HepG2 (cell line): ENCODE results near the gene REEP3. TPM values are rescaled to one million over a fixed set of nuclear protein-coding genes. Genes with fewer than 3 reads are reported as not detected.
A peak's percentile ranks its signal among the peaks of the same experiment; 100 is the strongest.

Experiments used
- AGO1 ChIP-seq: fragments of 200-400 bp; formaldehyde crosslinking; IDR thresholded peaks from 2 replicates; pipeline ENCODE4 v1.6.1; 2017; ENCODE audit warnings: mild to moderate bottlenecking, low read depth, low read length, moderate library complexity; ENCODE audit not compliant: poor library complexity, severe bottlenecking
- ELF1 ChIP-seq: sonication (generic); formaldehyde crosslinking; IDR thresholded peaks from 2 replicates; pipeline ENCODE4 v1.4.0; 2020; ENCODE audit warnings: missing genetic modification reagents
- FOSL2 ChIP-seq: sonication (generic); formaldehyde crosslinking; IDR thresholded peaks from 2 replicates; pipeline ENCODE4 v1.4.0; 2020; ENCODE audit warnings: missing genetic modification reagents
- HOXA7 ChIP-seq: sonication (generic); formaldehyde crosslinking; IDR thresholded peaks from 2 replicates; pipeline ENCODE4 v1.8.1; 2022; ENCODE audit warnings: mild to moderate bottlenecking, missing genetic modification reagents, moderate library complexity
- KDM2A ChIP-seq: sonication (generic); formaldehyde crosslinking; IDR thresholded peaks from 2 replicates; pipeline ENCODE4 v1.4.0; 2020; ENCODE audit warnings: low read depth, missing genetic modification reagents, borderline replicate concordance
- KDM4B ChIP-seq: sonication (generic); formaldehyde crosslinking; IDR thresholded peaks from 2 replicates; pipeline ENCODE4 v1.4.0; 2020; ENCODE audit warnings: missing genetic modification reagents
- NFE2 ChIP-seq: sonication (generic); formaldehyde crosslinking; IDR thresholded peaks from 2 replicates; pipeline ENCODE4 v1.4.0; 2020; ENCODE audit warnings: missing genetic modification reagents
- PHF5A ChIP-seq: IDR thresholded peaks from one replicate; pipeline ENCODE4 v1.6.1; 2018; ENCODE audit warnings: low read depth, missing genetic modification reagents; ENCODE audit not compliant: unreplicated experiment
- POLR2G ChIP-seq: fragments of 200-400 bp; formaldehyde crosslinking; IDR thresholded peaks from 2 replicates; pipeline ENCODE4 v1.6.1; 2018; ENCODE audit warnings: mild to moderate bottlenecking, low read depth, low read length, moderate library complexity
- RARG ChIP-seq: sonication (generic); formaldehyde crosslinking; IDR thresholded peaks from 2 replicates; pipeline ENCODE4 v1.4.0; 2020; ENCODE audit warnings: low read depth, mild to moderate bottlenecking, missing genetic modification reagents
- SOX6 ChIP-seq, 2 experiments: fragments of 450-650 bp in 1 of 2; sonication (generic) in 1 of 2; formaldehyde crosslinking in 1 of 2; IDR thresholded peaks; 2 replicates each; pipeline versions ENCODE4 v1.4.0 to v1.6.1; 2017 to 2020; ENCODE audit warnings: antibody characterized with exemption in 1 of 2, mild to moderate bottlenecking in 1 of 2, missing genetic modification reagents in 1 of 2
- SP5 ChIP-seq: IDR thresholded peaks from 2 replicates; pipeline ENCODE4 v1.6.1; 2016; ENCODE audit warnings: low read depth, borderline replicate concordance
- ZC3H13 ChIP-seq: sonication (generic); formaldehyde crosslinking; IDR thresholded peaks from 2 replicates; pipeline ENCODE4 v1.8.1; 2023; ENCODE audit warnings: mild to moderate bottlenecking, missing genetic modification reagents, moderate library complexity
- ZNF598 ChIP-seq: sonication (generic); formaldehyde crosslinking; IDR thresholded peaks from 2 replicates; pipeline ENCODE4 v1.5.1; 2020; ENCODE audit warnings: mild to moderate bottlenecking, missing genetic modification reagents, borderline replicate concordance
- ZNF660 ChIP-seq: sonication (generic); formaldehyde crosslinking; IDR thresholded peaks from 2 replicates; pipeline ENCODE4 v1.5.1; 2020; ENCODE audit warnings: mild to moderate bottlenecking, low read depth, missing genetic modification reagents, borderline replicate concordance
- ZSCAN30 ChIP-seq: sonication (generic); formaldehyde crosslinking; IDR thresholded peaks from 2 replicates; pipeline ENCODE4 v1.5.0; 2020; ENCODE audit warnings: mild to moderate bottlenecking, missing genetic modification reagents
- polyA plus RNA-seq, 8 experiments: library from polyadenylated mRNA; depleted of rRNA in 3 of 8; stranded (reverse) in 7 of 8; unstranded in 1 of 8; fragments of >200 nt; fragmentation: Illumina TruSeq in 4 of 8; extraction: Trizol in 4 of 8; gene quantifications; 2 replicates each; pipeline versions ENCODE4 v1.2.1 to v1.2.3, GENCODE V29; 2011 to 2016; ENCODE audit warnings: low read depth in 4 of 8, missing spikeins in 1 of 8, mixed read lengths in 1 of 8; ENCODE audit not compliant: insufficient read depth in 1 of 8
- total RNA-seq, 5 experiments: library from RNA; depleted of rRNA; stranded (reverse); fragments of >200 nt; fragmentation: Illumina TruSeq; extraction: Trizol; gene quantifications; 2 replicates each; pipeline ENCODE4 v1.2.3, GENCODE V29; 2016; ENCODE audit warnings: low read depth in 1 of 5
- TF ChIP-seq, protein P1 (sequence below): sonication (generic); formaldehyde crosslinking; IDR thresholded peaks from 2 replicates; pipeline ENCODE4 v1.4.0; 2020; ENCODE audit warnings: low read depth, mild to moderate bottlenecking, missing genetic modification reagents
- TF ChIP-seq, protein P2 (sequence below): sonication (generic); formaldehyde crosslinking; IDR thresholded peaks from 2 replicates; pipeline ENCODE4 v1.9.0; 2021; ENCODE audit warnings: missing genetic modification reagents, mild to moderate bottlenecking, borderline replicate concordance
- TF ChIP-seq, protein P3 (sequence below): sonication (generic); formaldehyde crosslinking; conservative IDR thresholded peaks from 2 replicates; pipeline ENCODE4 v1.8.0; 2022; ENCODE audit warnings: mild to moderate bottlenecking, moderate library complexity, missing genetic modification reagents
- TF ChIP-seq, protein P4 (sequence below): IDR thresholded peaks from 2 replicates; pipeline ENCODE4 v1.6.1; 2016; ENCODE audit warnings: missing genetic modification reagents, missing compliant biosample characterization
- TF ChIP-seq, protein P5 (sequence below): sonication (generic); formaldehyde crosslinking; IDR thresholded peaks from 2 replicates; pipeline ENCODE4 v1.8.1; 2022; ENCODE audit warnings: low read depth, mild to moderate bottlenecking, missing genetic modification reagents

Gene REEP3
- total and polyA plus RNA-seq, 2 of the 13 experiments (the other 11 are each of a cell fraction or from before 2014, with no cell fraction given) = 7.1 to 31.4 TPM

DNA sequence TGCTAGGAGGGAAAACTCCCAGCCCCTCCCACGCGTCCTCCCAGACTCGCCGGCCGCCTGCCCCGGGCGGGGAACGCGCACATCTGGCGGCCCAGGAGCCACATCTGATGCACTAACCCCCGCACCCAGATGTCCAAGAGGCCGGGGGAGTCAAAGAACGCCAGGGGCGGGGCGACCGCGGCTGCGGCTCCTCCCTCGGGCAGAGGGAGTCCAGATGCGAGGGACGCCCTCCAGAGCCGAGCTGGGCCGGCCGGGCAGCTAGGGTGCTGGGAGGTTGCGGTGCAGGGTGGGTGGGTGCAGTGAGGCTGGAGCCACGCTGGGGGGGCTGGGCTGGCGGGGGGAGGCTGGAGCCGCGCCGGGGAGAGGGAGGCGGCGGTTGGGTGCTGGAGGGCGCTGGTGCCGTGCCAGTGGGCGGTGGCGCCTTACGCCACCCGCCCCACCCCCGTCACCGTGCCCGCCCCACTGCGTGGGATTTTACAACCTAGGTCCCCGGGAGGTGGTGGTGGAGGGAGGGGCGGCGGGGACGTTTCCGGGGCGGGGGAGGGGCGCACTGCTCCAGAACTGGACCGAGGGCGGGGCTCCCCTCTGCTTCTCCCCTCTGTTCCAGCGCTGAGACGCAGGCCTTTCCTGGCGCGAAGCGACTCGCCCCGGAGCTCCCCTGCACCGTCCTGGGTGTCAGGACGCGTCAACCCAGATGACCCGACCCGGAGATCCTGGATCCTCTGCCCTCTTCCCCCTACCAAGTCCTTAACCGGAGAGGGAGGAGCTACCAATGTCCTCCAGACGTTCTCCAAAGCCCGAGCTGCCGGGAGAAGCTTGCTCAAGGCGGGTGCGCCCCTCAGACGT is 109.1 kb downstream of the REEP3 start (continued):
- TF ChIP-seq, protein P1, sequence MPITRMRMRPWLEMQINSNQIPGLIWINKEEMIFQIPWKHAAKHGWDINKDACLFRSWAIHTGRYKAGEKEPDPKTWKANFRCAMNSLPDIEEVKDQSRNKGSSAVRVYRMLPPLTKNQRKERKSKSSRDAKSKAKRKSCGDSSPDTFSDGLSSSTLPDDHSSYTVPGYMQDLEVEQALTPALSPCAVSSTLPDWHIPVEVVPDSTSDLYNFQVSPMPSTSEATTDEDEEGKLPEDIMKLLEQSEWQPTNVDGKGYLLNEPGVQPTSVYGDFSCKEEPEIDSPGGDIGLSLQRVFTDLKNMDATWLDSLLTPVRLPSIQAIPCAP (CRISPR knock-in tag) = no peak
- TF ChIP-seq SP5 (CRISPR knock-in tag) = no peak
- TF ChIP-seq, protein P2, sequence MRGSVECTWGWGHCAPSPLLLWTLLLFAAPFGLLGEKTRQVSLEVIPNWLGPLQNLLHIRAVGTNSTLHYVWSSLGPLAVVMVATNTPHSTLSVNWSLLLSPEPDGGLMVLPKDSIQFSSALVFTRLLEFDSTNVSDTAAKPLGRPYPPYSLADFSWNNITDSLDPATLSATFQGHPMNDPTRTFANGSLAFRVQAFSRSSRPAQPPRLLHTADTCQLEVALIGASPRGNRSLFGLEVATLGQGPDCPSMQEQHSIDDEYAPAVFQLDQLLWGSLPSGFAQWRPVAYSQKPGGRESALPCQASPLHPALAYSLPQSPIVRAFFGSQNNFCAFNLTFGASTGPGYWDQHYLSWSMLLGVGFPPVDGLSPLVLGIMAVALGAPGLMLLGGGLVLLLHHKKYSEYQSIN (CRISPR knock-in tag) = no peak
- no peak; the same call in 1 of the 2 replicates for TF ChIP-seq KDM2A (CRISPR knock-in tag)
- TF ChIP-seq, protein P3, sequence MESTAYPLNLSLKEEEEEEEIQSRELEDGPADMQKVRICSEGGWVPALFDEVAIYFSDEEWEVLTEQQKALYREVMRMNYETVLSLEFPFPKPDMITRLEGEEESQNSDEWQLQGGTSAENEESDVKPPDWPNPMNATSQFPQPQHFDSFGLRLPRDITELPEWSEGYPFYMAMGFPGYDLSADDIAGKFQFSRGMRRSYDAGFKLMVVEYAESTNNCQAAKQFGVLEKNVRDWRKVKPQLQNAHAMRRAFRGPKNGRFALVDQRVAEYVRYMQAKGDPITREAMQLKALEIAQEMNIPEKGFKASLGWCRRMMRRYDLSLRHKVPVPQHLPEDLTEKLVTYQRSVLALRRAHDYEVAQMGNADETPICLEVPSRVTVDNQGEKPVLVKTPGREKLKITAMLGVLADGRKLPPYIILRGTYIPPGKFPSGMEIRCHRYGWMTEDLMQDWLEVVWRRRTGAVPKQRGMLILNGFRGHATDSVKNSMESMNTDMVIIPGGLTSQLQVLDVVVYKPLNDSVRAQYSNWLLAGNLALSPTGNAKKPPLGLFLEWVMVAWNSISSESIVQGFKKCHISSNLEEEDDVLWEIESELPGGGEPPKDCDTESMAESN (CRISPR knock-in tag) = no peak
- TF ChIP-seq ZC3H13 (CRISPR knock-in tag) = no peak
- TF ChIP-seq, protein P4, sequence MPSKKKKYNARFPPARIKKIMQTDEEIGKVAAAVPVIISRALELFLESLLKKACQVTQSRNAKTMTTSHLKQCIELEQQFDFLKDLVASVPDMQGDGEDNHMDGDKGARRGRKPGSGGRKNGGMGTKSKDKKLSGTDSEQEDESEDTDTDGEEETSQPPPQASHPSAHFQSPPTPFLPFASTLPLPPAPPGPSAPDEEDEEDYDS (CRISPR knock-in tag) = peak; percentile 24; the same call in 1 of the 2 replicates
- TF ChIP-seq ZNF598 (CRISPR knock-in tag) = no peak
- TF ChIP-seq HOXA7 (CRISPR knock-in tag) = no peak
- TF ChIP-seq, protein P5, sequence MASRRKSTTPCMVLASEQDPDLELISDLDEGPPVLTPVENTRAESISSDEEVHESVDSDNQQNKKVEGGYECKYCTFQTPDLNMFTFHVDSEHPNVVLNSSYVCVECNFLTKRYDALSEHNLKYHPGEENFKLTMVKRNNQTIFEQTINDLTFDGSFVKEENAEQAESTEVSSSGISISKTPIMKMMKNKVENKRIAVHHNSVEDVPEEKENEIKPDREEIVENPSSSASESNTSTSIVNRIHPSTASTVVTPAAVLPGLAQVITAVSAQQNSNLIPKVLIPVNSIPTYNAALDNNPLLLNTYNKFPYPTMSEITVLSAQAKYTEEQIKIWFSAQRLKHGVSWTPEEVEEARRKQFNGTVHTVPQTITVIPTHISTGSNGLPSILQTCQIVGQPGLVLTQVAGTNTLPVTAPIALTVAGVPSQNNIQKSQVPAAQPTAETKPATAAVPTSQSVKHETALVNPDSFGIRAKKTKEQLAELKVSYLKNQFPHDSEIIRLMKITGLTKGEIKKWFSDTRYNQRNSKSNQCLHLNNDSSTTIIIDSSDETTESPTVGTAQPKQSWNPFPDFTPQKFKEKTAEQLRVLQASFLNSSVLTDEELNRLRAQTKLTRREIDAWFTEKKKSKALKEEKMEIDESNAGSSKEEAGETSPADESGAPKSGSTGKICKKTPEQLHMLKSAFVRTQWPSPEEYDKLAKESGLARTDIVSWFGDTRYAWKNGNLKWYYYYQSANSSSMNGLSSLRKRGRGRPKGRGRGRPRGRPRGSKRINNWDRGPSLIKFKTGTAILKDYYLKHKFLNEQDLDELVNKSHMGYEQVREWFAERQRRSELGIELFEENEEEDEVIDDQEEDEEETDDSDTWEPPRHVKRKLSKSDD (CRISPR knock-in tag) = no peak
- no peak for TF ChIP-seq SOX6 (IDR thresholded peaks at IDR 0.05)
- no peak for TF ChIP-seq SOX6 (CRISPR knock-in tag; IDR thresholded peaks at IDR 0.05)
- TF ChIP-seq AGO1 = no peak
- no peak for TF ChIP-seq RARG (CRISPR knock-in tag)
- no peak for TF ChIP-seq PHF5A (CRISPR knock-in tag)
- no peak for TF ChIP-seq NFE2 (CRISPR knock-in tag)
- no peak for TF ChIP-seq ZNF660 (CRISPR knock-in tag)
- TF ChIP-seq ZSCAN30 (CRISPR knock-in tag) = no peak; the same call in 1 of the 2 replicates
- no peak for TF ChIP-seq FOSL2 (CRISPR knock-in tag)
- TF ChIP-seq ELF1 (CRISPR knock-in tag) = no peak
- TF ChIP-seq KDM4B (CRISPR knock-in tag) = no peak
- TF ChIP-seq POLR2G = peak; percentile 58
